GM12865 (cell line): Measurements from ENCODE around the gene OSGIN1.

Source experiments
- DNase-seq: peaks from one replicate; pipeline ENCODE4 v3.0.0; 2010; ENCODE audit warnings: low read depth
- H3K4me3 ChIP-seq: 2 replicates; pipeline ENCODE4 v1.5.1; 2011; ENCODE audit warnings: mild to moderate bottlenecking, low read depth, low read length, control low read depth
- TF ChIP-seq, protein P1 (sequence below): IDR thresholded peaks from 2 replicates; pipeline ENCODE4 v1.5.1; 2011; ENCODE audit warnings: low read length, control low read depth, low read depth, inconsistent platforms; ENCODE audit not compliant: insufficient read depth; ENCODE audit errors: missing control alignments

OSGIN1 gene

DNA sequence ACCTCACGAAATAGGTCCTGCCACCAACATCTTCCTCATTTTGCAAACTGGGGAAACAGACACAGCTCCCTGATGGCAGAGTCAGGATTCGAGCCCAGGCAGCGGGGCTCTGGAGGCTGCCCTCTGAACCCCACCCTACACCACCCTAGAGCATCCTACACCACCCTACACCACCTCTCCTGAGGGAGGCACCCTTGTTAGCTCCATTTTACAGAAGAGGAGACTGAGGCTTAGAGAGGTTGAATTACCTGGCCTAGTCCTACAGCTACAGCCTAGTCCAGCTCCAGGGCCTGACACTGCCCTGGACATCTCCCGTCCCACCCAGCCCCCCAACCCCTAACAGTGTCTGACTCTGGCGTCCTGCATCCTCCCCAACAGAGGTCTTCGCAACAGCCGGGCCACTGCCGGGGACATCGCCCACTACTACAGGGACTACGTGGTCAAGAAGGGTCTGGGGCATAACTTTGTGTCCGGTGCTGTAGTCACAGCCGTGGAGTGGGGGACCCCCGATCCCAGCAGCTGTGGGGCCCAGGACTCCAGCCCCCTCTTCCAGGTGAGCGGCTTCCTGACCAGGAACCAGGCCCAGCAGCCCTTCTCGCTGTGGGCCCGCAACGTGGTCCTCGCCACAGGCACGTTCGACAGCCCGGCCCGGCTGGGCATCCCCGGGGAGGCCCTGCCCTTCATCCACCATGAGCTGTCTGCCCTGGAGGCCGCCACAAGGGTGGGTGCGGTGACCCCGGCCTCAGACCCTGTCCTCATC lies 11.8 kb downstream of the OSGIN1 start:
- TF ChIP-seq, protein P1, sequence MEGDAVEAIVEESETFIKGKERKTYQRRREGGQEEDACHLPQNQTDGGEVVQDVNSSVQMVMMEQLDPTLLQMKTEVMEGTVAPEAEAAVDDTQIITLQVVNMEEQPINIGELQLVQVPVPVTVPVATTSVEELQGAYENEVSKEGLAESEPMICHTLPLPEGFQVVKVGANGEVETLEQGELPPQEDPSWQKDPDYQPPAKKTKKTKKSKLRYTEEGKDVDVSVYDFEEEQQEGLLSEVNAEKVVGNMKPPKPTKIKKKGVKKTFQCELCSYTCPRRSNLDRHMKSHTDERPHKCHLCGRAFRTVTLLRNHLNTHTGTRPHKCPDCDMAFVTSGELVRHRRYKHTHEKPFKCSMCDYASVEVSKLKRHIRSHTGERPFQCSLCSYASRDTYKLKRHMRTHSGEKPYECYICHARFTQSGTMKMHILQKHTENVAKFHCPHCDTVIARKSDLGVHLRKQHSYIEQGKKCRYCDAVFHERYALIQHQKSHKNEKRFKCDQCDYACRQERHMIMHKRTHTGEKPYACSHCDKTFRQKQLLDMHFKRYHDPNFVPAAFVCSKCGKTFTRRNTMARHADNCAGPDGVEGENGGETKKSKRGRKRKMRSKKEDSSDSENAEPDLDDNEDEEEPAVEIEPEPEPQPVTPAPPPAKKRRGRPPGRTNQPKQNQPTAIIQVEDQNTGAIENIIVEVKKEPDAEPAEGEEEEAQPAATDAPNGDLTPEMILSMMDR = no peak
- no peak overlapping the region for H3K4me3 ChIP-seq
- no peak for DNase-seq

DNA sequence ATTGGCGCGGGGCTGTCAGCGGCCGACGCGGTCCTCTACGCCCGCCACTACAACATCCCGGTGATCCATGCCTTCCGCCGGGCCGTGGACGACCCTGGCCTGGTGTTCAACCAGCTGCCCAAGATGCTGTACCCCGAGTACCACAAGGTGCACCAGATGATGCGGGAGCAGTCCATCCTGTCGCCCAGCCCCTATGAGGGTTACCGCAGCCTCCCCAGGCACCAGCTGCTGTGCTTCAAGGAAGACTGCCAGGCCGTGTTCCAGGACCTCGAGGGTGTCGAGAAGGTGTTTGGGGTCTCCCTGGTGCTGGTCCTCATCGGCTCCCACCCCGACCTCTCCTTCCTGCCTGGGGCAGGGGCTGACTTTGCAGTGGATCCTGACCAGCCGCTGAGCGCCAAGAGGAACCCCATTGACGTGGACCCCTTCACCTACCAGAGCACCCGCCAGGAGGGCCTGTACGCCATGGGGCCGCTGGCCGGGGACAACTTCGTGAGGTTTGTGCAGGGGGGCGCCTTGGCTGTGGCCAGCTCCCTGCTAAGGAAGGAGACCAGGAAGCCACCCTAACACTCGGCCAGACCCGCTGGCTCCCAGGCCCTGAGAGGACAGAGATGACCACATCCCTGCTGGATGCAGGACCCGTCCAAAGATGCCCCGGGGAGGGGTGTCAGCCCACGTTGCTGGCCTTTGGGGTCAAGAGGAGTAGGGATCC lies 12.6 kb downstream of the OSGIN1 start:
- TF ChIP-seq, protein P1 = no peak
- no peak overlapping the region for H3K4me3 ChIP-seq
- no peak for DNase-seq

DNA sequence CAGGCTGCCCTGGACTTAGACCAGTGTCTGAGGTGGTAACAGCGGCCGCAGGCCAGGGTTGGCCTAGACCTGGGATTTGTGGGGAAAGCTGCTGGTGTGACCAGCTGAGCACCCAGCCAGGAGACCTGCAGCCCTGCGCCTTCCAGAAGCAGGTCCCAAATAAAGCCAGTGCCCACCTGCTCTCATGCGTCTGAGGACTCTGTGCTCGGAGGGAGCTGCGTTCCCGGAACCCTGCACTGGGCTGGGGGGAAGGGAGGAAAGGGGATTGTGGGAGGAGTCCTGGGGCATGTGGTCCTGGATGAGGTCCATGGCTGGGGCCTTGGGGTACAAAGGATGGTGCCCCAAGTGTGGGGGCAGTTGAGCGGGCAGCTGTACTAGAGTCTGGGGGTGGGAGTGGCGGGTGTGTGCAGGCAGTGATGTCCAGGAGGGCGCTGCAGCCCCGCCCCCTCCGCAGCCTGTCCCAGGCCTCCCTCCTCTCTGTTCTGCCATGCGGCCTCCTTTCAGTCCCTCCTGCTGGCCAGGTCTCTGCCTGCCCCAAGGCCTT lies 13.2 kb downstream of the OSGIN1 start:
- H3K4me3 ChIP-seq = no peak overlapping the region
- TF ChIP-seq, protein P1 = no peak
- no peak for DNase-seq

DNA sequence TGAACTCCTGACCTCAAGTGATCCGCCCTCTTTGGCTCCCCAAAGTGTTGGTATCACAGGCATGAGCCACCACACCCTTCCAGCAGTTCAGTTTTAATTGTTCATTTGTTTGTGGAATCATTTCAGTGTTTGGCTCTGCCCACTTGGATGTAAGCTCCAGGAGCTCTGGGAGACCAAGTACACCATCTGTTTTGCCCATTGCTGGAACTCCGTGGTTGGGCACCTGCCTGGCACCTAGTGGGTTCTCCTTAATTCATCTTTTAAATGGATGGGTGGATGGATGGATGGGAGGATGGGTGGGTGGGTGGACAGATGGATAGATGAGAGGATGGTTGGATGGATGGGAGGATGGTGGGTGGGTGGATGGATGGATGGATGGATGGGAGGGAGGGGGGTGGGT lies 14.1 kb downstream of the OSGIN1 start:
- no peak overlapping the region for H3K4me3 ChIP-seq
- no peak for DNase-seq
- TF ChIP-seq, protein P1 = no peak

DNA sequence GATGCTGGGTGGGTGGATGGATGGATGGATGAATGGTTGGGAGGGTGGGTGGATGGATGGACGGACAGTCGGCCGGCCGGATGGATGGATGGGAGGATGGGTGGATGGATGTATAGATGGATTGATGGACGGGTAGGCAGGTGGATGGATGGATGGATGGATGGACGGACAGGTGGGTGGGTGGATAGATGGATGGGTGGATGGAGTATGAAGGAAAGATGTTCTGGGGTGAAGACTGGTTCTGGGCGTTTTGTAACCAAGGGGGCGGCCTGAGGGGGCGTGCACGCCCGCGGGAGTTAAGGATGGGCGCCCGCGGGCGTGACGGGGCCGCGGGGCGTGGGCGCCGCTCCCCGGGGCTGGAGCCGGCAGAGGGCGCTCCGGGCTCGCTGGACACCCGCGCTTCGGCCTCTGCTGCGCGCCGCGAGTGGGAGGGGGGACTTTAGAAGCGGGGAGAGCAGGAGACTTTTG lies 14.8 kb downstream of the OSGIN1 start, which contains the start of gene NECAB2:
Gene NECAB2 (plus strand): TSS at position 407 of the 468 bp plus-strand sequence. CDS start 405 bp downstream, outside the sequence.
- TF ChIP-seq, protein P1 = peak; percentile 59
- peak; percentile 18 for DNase-seq
- no peak within 1 kb of the TSS for H3K4me3 ChIP-seq

DNA sequence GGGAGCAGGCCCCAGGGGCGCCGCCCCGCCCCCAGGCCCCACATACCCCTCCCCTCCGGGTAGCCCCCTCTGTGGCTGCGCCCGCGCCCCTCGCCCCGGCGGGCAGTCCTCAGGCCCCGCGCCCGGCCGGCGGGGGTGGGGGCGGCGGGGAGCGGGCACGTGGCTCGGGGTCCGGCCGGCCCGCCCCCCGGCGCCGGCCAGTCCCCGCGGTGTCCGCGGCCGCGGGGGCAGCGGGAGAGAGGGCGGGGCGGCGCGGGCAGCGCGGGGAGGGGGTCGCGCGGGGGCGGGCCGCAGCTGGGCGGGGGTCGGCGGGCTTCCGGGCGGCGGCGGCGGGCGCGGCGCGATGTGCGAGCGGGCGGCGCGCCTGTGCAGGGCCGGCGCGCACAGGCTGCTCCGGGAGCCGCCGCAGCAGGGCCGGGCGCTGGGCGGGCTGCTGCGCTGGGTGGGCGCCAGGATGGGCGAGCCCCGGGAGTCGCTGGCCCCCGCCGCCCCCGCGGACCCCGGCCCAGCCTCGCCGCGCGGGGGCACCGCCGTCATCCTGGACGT lies 15.3 kb downstream of the OSGIN1 start:
- no peak overlapping the region for H3K4me3 ChIP-seq
- no peak for DNase-seq
- TF ChIP-seq, protein P1 = no peak
